Measurements from ENCODE around the gene POMGNT2.

The POMGNT2 gene

GRCh38 chr3:43043793-43044192 is 62.1 kb downstream of the POMGNT2 start:
- DNase-seq (ENCODE audit: low read depth): no peak

- no peak for DNase-seq (ENCODE audit: low read depth)
Observed at GRCh38 chr3:43043071-43043766, 62.7 kb downstream of the POMGNT2 start.

- DNase-seq (ENCODE audit: low read depth): no peak
Observed at GRCh38 chr3:43041517-43041916, 64.4 kb downstream of the POMGNT2 start.

GRCh38 chr3:43038010-43038409 is 67.9 kb downstream of the POMGNT2 start:
- no peak for DNase-seq (ENCODE audit: low read depth)

- no peak for DNase-seq (ENCODE audit: low read depth)
Observed at GRCh38 chr3:43036621-43037423, 69.1 kb downstream of the POMGNT2 start.

- no peak for DNase-seq (ENCODE audit: low read depth)
Observed at GRCh38 chr3:43035801-43036365, 70.0 kb downstream of the POMGNT2 start.

GRCh38 chr3:43034911-43035310 is 71.0 kb downstream of the POMGNT2 start:
- no peak for DNase-seq (ENCODE audit: low read depth)

GRCh38 chr3:43034200-43034599 is 71.7 kb downstream of the POMGNT2 start:
- no peak for DNase-seq (ENCODE audit: low read depth)

- DNase-seq (ENCODE audit: low read depth): no peak
Observed at GRCh38 chr3:43032646-43033628, 72.9 kb downstream of the POMGNT2 start.

- DNase-seq (ENCODE audit: low read depth): no peak
Observed at GRCh38 chr3:43031889-43032545, 73.9 kb downstream of the POMGNT2 start.

- DNase-seq (ENCODE audit: low read depth): no peak
Observed at GRCh38 chr3:43031485-43031884, 74.4 kb downstream of the POMGNT2 start.

- no peak for DNase-seq (ENCODE audit: low read depth)
Observed at GRCh38 chr3:43030162-43030935, 75.5 kb downstream of the POMGNT2 start.
